HUES64 (cell line): ENCODE measurements around the gene PLPP6.

Experiments used
- H3K27ac ChIP-seq: 2 replicates; pipeline ENCODE4 v1.7.0; 2013; ENCODE audit warnings: low read depth, low read length, inconsistent platforms
- H3K27me3 ChIP-seq: 2 replicates; pipeline ENCODE4 v1.6.1; 2013; ENCODE audit warnings: mild to moderate bottlenecking, low read length; ENCODE audit not compliant: insufficient read depth
- H3K36me3 ChIP-seq: 2 replicates; pipeline ENCODE4 v1.6.1; 2013; ENCODE audit warnings: mild to moderate bottlenecking, low read length; ENCODE audit not compliant: insufficient read depth
- H3K4me1 ChIP-seq: 2 replicates; pipeline ENCODE4 v1.6.1; 2013; ENCODE audit warnings: mild to moderate bottlenecking, low read length, moderate library complexity; ENCODE audit not compliant: insufficient read depth
- H3K4me3 ChIP-seq: 2 replicates; pipeline ENCODE4 v1.5.1; 2013; ENCODE audit warnings: mild to moderate bottlenecking, low read length, moderate library complexity
- H3K9ac ChIP-seq: 2 replicates; pipeline ENCODE4 v1.6.1; 2013; ENCODE audit warnings: mild to moderate bottlenecking, low read depth, low read length
- H3K9me3 ChIP-seq: 2 replicates; pipeline ENCODE4 v1.6.1; 2013; ENCODE audit warnings: low read depth, low read length; ENCODE audit not compliant: insufficient read depth
- WGBS: fragments of 150-250, 120-280 bp; methylation state at CpG from one replicate; pipeline ENCODE4 v1.1.7; 2013; ENCODE audit warnings: missing lambda C conversion rate; 5-methylcytosine and 5-hydroxymethylcytosine counted together

PLPP6 gene

DNA sequence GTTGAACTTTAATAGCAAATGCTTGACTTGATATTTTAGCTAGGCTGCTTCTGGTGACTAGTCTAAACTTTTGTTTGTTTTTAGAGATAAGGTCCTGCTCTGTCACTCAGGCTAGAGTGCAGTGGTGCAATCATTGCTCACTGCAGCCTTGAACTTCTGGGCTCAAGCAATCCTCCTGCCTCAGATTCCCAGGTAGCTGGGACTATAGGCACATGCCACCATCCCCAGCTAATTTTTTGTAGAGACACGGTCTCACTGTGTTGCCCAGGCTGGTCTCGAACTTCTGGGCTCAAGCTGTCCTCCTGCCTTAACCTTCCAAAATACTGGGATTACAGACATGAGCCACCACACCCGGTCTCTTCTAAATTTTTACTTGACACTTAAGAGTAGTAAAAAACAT is 38.0 kb downstream of the PLPP6 start:
- no peak overlapping the region for H3K27ac ChIP-seq

DNA sequence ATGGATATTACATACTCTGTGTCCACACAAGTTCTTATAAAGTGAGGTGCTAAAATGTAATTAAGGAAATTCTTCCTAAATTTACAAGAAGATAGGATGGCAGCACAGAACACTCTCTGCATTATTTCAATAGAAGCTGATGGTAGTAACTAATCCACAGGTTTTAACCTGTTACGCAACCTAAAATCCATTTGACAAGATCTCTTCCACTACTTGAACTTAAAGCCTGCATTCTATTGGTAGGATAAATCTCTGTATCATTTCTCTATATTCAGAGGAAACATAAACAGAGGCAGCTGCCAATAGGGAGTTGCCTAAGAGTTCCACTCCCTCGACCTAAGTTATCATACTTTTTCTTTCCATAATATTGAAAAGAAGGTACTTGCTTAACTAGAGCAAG is 38.8 kb downstream of the PLPP6 start:
- H3K4me1 ChIP-seq: no peaks in the 10 kb centered on the region
- H3K27ac ChIP-seq: no peak overlapping the region
- H3K27me3 ChIP-seq: no peaks in the 10 kb centered on the region
- no peaks in the 10 kb centered on the region for H3K9me3 ChIP-seq
- no peak overlapping the region for H3K4me3 ChIP-seq
- no peak overlapping the region for H3K9ac ChIP-seq
- peaks cover 82% of the 10 kb centered on the region for H3K36me3 ChIP-seq
- 80% methylated on average over 1 of the region's 2 CpGs for WGBS

More for the DNA sequence above, 38.0 kb downstream of the PLPP6 start:
- H3K36me3 ChIP-seq: peaks cover 77% of the 10 kb centered on the region
- no peak overlapping the region for H3K4me3 ChIP-seq
- no peaks in the 10 kb centered on the region for H3K27me3 ChIP-seq
- 90% methylated on average over 3 of the region's 3 CpGs for WGBS
- H3K9me3 ChIP-seq: no peaks in the 10 kb centered on the region
- H3K9ac ChIP-seq: no peak overlapping the region
- H3K4me1 ChIP-seq: no peaks in the 10 kb centered on the region

DNA sequence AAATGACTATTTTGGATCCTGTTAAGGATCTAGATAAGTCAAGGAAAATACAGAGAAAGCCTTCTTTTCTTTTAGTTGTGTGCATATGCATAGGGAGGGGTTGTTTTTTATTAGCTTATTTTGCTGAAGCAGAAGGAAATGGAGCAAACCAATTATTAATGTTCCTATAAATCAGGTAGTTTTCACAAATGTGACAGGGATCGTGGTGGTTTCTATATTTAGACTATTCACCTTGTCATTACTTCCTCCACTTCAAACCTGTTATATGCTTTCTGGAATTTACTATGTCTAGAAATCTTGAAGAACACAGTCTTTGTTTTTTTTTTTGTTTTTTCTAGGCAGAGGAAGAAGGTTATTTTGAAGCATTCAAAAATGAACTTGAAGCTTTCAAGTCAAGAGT is 39.4 kb downstream of the PLPP6 start:
- no peak overlapping the region for H3K9ac ChIP-seq
- no peaks in the 10 kb centered on the region for H3K9me3 ChIP-seq
- no peak overlapping the region for H3K4me3 ChIP-seq
- no peaks in the 10 kb centered on the region for H3K27me3 ChIP-seq
- peaks cover 86% of the 10 kb centered on the region for H3K36me3 ChIP-seq
- 100% methylated on average over 1 of the region's 1 CpG for WGBS
- no peak overlapping the region for H3K27ac ChIP-seq
- H3K4me1 ChIP-seq: no peaks in the 10 kb centered on the region

DNA sequence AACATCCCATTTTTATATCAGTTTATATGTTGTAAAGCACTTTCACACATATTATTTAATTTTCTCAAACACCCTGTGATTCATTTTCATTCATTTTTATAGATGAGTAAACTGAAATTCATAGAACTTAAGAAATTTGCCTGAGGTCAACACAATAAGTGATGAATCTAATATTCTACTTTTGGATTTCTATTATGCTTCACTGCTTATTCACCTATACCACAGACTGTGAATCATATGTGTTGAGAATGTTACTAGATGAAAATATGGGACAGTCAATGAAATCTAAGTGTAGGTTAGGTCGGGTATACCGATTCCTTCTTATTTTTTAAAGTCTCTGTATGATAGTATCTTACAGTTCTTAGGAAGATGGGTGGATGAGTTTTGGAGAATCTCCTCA is 42.0 kb downstream of the PLPP6 start:
- H3K9ac ChIP-seq: no peak overlapping the region
- H3K36me3 ChIP-seq: peaks cover 66% of the 10 kb centered on the region
- H3K27ac ChIP-seq: no peak overlapping the region
- no peaks in the 10 kb centered on the region for H3K4me1 ChIP-seq
- H3K9me3 ChIP-seq: no peaks in the 10 kb centered on the region
- WGBS: 95% methylated on average over 2 of the region's 2 CpGs
- H3K4me3 ChIP-seq: no peak overlapping the region
- no peaks in the 10 kb centered on the region for H3K27me3 ChIP-seq

DNA sequence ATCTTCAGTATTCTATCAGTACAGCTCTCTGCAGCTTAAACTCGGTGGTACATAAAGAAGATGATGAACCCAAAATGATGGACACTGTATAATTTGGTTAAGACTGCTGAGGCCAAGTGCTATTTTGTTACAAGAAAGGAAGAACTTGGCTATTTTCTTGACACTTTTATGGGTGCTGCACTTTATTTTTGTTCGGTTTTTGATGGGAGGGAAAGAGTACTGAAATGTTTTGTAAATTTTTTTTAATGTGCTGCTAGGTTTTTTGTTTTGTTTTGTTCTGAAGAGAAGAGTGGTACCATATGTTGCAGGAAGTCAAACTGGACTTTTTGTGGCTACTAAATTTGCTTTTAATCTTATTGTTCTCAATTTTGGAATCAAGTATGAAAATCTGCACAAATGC is 43.9 kb downstream of the PLPP6 start:
- Histone ChIP-seq H3K27ac (no peak overlapping the region), H3K4me3 (no peak overlapping the region), H3K36me3 (peaks cover 54% of the 10 kb centered on the region), H3K9ac (no peak overlapping the region), H3K9me3 (no peaks in the 10 kb centered on the region), H3K4me1 (no peaks in the 10 kb centered on the region), H3K27me3 (no peaks in the 10 kb centered on the region)
- WGBS: 77% methylated on average over 2 of the region's 2 CpGs

DNA sequence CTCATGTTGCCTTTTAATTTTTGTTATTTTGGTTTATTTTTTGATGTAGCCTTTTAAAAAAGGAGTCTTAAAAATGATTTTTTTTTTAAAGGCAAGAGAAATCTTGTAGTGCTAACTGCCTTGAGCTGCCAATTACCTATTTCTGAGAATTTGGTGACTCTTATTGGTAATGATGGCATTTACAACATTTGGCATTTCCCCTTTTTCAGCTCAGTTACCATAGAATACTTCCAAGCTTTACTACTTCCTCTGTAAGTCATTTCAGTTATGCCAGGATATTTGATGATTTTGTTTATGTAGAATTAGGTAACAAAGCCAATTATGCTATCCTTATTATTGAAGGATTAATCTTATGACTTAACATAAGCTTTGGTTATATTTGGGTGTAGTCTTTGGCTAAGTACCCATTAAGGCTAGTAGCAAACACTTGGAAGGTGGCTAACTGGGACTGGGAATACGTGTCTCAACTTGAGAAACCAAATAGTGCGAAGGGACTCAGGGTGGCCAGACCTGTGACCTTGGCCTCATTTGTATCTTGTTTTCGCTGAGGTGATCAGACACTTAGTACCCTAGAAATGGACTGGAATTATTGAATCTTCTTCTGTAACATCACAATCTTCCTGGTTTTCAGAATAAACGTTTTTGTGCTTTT is 45.0 kb downstream of the PLPP6 start:
- Histone ChIP-seq H3K27me3 (no peaks in the 10 kb centered on the region), H3K9ac (no peak overlapping the region), H3K4me3 (no peak overlapping the region), H3K27ac (no peak overlapping the region), H3K4me1 (no peaks in the 10 kb centered on the region), H3K9me3 (no peaks in the 10 kb centered on the region), H3K36me3 (peaks cover 55% of the 10 kb centered on the region)
- 84% methylated on average over 3 of the region's 4 CpGs for WGBS

DNA sequence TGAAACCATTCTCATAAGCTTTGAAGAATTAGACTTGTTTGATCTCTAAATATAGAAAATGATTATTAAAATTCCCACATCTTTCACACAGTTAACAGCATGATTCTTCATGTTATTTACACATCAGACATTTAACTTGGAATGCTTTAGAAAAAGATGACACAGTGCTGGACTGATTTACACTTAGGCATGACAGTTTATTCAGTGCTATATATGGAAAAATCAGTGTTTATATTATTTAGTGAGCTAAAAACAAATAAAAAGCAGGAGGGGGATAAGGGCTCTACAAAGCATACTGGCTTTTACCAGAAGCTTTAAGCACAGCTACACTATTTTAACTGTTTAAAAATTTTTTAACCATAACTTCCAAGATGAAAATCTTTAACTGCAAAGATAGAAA is 47.3 kb downstream of the PLPP6 start:
- no peak overlapping the region for H3K9ac ChIP-seq
- H3K27me3 ChIP-seq: no peaks in the 10 kb centered on the region
- no peak overlapping the region for H3K27ac ChIP-seq
- H3K4me1 ChIP-seq: no peaks in the 10 kb centered on the region
- H3K4me3 ChIP-seq: no peak overlapping the region
- peaks cover 53% of the 10 kb centered on the region for H3K36me3 ChIP-seq
- no peaks in the 10 kb centered on the region; the same call in 1 of the 2 replicates for H3K9me3 ChIP-seq

DNA sequence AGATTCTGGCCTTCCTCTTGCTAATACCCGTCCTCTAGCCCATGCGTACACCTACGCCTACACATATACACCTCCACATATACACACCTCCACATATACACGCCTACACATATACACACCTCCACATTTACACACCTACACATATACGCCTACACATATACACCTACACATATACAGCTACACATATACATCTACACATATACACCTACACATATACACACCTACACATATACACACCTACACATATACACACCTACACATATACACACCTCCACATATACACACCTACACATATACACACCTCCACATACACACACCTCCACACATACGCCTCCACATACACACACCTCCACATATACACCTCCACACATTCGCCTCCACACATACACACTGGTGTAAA is 51.8 kb downstream of the PLPP6 start:
- Histone ChIP-seq H3K4me3 (no peak overlapping the region), H3K36me3 (peaks cover 72% of the 10 kb centered on the region), H3K4me1 (no peaks in the 10 kb centered on the region), H3K9ac (no peak overlapping the region), H3K27me3 (no peaks in the 10 kb centered on the region), H3K9me3 (no peaks in the 10 kb centered on the region; the same call in 1 of the 2 replicates), H3K27ac (no peak overlapping the region)
- WGBS: 86% methylated on average over 7 of the region's 7 CpGs

DNA sequence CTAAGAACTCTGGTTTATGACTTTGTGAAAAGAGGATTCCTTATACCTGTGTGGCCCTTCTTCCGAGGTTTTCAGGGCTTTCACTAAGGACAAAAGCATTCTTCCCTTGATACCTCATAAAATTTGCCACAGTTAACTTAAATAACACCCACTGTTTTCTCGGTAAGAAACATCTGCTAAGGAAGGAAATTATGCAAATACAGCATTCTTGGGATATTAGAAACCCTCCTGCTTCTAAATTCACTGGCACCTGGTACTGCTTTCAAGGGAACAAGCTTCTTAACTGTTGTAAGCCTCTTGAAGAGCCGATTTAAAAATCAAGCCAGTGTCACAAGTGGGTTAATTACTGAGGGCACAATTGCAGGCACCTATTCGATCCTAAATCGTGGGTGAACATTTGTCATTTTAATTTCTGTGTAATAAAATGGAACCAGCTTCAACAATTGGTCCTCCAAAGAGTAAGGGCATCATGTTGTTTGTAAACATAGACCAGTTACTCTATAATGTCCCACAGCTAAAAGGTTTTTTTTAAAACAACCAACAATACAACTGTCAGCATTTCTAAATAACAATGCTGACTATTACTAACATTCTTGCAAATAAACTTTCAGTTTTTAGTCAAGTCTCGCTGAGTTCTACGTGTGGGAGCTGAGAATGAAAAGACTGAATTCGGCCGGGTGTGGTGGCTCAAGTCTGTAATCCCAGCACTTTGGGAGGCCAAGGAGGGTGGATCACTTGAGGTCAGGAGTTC is 52.3 kb downstream of the PLPP6 start:
- 95% methylated on average over 9 of the region's 9 CpGs for WGBS
- H3K27me3 ChIP-seq: no peaks in the 10 kb centered on the region
- H3K27ac ChIP-seq: no peak overlapping the region
- no peak overlapping the region for H3K9ac ChIP-seq
- H3K4me1 ChIP-seq: no peaks in the 10 kb centered on the region
- H3K9me3 ChIP-seq: no peaks in the 10 kb centered on the region; the same call in 1 of the 2 replicates
- H3K36me3 ChIP-seq: peaks cover 78% of the 10 kb centered on the region
- H3K4me3 ChIP-seq: no peak overlapping the region
